Left lung (tissue), 10 donors: ENCODE measurements around the gene SEL1L3. TPM values are rescaled to one million over a fixed set of nuclear protein-coding genes. Genes with fewer than 3 reads are reported as not detected.

Experiments used
- ATAC-seq: fragments of 200-7000 bp; cut with Tn5 transposase; one replicate; pipeline ENCODE4 v1.9.1; 2020; ENCODE audit warnings: moderate library complexity
- DNase-seq, 4 donors: peaks; one replicate each; pipeline ENCODE4 v3.0.0-alpha.2; 2013 to 2020
- H3K27ac ChIP-seq, 2 donors: fragments of 200-600 bp; sonication (generic) in 1 of 2; one replicate each; pipeline versions ENCODE4 v1.5.0 to v1.8.0; 2020 to 2021
- H3K27me3 ChIP-seq, 2 donors: fragments of 200-600 bp; sonication (generic) in 1 of 2; one replicate each; pipeline versions ENCODE4 v1.5.0 to v1.8.0; 2020 to 2021
- H3K36me3 ChIP-seq, 2 donors: fragments of 200-600 bp; sonication (generic) in 1 of 2; one replicate each; pipeline versions ENCODE4 v1.5.0 to v1.8.0; 2020 to 2021
- H3K4me1 ChIP-seq, 2 donors: fragments of 200-600 bp; one replicate each; pipeline ENCODE4 v1.8.0; 2021
- H3K4me3 ChIP-seq, 2 donors: fragments of 200-600 bp; sonication (generic) in 1 of 2; one replicate each; pipeline versions ENCODE4 v1.5.0 to v1.8.0; 2020 to 2021; ENCODE audit warnings: mild to moderate bottlenecking in 1 of 2
- H3K9me3 ChIP-seq, 2 donors: fragments of 200-600 bp; sonication (generic) in 1 of 2; one replicate each; pipeline versions ENCODE4 v1.5.0 to v1.8.0; 2020 to 2021
- intact Hi-C, 2 donors: fragments of 100-400 bp; cut with DNase I; formaldehyde crosslinking; loops; one replicate each; pipeline versions ENCODE4 v1.11.2 to v1.14.2; 2022
- polyA plus RNA-seq, 6 donors: library from polyadenylated mRNA; unstranded; fragments of 120-200 nt; gene quantifications; one replicate each; pipeline ENCODE4 v1.2.1, GENCODE V29; 2013; ENCODE audit not compliant: insufficient read length in 6 of 6
- total RNA-seq, 2 donors: library from RNA; stranded (reverse); fragmentation: NEBNext Ultra II Directional; extraction: Animal tissue kit (Norgen Biotek cat#: 25700); gene quantifications; one replicate each; pipeline ENCODE4 v1.2.1, GENCODE V29; 2021
- TF ChIP-seq, protein P1 (sequence below), 2 donors: fragments of 200-600 bp; sonication (generic) in 1 of 2; IDR thresholded peaks; one replicate each; pipeline versions ENCODE4 v1.5.0 to v1.8.0; 2021; ENCODE audit warnings: antibody characterized with exemption in 2 of 2
- donor health status: DM: no; HTN: yes; CAD: no.
- donor health status: DM: no; HTN: no; CAD: no.

SEL1L3 gene
- total and polyA plus RNA-seq, 8 donors: 88.1 to 191 (median 114) TPM

DNA sequence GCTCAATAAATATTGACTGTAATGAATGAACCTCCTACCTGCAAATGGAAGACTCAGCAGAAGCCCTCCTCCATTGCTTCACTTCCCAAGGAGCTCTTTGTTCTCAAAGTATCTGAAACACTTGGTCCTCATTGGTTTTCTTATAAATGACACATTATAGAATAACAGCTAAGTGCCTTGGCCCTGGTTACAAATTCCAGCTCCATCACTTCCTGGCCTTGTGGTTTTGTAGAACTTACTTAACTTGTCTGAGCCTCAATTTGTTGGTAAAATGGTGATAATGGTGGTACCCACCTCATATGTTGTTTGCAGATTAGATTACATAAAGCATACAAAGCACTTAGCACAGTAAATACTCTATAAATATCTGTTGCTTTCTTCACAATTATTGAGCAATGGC lies 26.0 kb upstream of the SEL1L3 start:
- no peaks in the 10 kb centered on the region for H3K27me3 ChIP-seq
- DNase-seq: no peak
- no peaks in the 10 kb centered on the region for H3K36me3 ChIP-seq
- H3K4me3 ChIP-seq: no peak overlapping the region
- no peak for ATAC-seq
- peaks cover 5% of the 10 kb centered on the region in 2 donors for H3K4me1 ChIP-seq
- no peaks in the 10 kb centered on the region for H3K9me3 ChIP-seq
- TF ChIP-seq, protein P1, sequence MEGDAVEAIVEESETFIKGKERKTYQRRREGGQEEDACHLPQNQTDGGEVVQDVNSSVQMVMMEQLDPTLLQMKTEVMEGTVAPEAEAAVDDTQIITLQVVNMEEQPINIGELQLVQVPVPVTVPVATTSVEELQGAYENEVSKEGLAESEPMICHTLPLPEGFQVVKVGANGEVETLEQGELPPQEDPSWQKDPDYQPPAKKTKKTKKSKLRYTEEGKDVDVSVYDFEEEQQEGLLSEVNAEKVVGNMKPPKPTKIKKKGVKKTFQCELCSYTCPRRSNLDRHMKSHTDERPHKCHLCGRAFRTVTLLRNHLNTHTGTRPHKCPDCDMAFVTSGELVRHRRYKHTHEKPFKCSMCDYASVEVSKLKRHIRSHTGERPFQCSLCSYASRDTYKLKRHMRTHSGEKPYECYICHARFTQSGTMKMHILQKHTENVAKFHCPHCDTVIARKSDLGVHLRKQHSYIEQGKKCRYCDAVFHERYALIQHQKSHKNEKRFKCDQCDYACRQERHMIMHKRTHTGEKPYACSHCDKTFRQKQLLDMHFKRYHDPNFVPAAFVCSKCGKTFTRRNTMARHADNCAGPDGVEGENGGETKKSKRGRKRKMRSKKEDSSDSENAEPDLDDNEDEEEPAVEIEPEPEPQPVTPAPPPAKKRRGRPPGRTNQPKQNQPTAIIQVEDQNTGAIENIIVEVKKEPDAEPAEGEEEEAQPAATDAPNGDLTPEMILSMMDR (IDR thresholded peaks at IDR 0.05): no peak
- no peak overlapping the region for H3K27ac ChIP-seq
- intact Hi-C loops: no loop called here

DNA sequence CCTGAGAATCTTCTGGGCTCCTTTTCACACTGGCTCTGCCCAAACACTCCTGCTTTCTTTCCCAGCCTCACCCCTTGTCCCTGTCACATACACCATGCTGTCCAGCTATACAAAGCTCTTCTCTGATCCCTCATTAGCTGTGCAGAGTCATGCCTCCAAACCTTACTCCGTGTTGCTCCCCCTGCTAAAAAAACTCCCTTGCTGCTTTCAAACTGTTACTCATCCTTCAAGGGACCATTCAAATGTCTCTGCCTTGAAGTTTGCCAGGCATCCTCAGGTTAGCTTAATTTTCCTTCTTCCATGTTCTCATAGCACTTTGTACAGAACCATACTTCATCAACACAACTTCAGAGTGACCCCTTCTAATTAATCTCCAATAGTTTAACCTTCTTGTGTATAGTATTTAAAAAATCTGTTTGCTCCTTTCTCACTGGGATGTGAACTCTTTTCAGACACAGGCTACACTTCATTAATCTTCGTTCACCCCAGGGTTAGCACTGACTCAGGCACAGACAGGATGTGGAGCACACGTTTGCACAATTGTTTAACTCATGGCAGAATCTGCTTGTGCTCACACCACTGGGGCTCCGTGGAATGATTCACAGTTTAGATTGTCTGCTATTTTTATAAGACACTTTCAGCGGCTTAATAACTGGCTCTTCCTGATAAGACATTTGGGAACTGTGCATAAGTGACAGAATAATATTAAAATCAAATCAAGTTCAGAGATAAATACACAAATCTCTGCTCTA lies 21.4 kb upstream of the SEL1L3 start:
- Histone ChIP-seq H3K4me1 (peaks cover 9 to 10% of the 10 kb centered on the region in 2 donors), H3K27me3 (no peaks in the 10 kb centered on the region), H3K4me3 (no peak overlapping the region), H3K36me3 (no peaks in the 10 kb centered on the region), H3K27ac (no peak overlapping the region), H3K9me3 (no peaks in the 10 kb centered on the region)
- intact Hi-C loops: no loop called here
- DNase-seq: no peak
- TF ChIP-seq, protein P1 (IDR thresholded peaks at IDR 0.05): no peak
- peak; percentile 59 for ATAC-seq

DNA sequence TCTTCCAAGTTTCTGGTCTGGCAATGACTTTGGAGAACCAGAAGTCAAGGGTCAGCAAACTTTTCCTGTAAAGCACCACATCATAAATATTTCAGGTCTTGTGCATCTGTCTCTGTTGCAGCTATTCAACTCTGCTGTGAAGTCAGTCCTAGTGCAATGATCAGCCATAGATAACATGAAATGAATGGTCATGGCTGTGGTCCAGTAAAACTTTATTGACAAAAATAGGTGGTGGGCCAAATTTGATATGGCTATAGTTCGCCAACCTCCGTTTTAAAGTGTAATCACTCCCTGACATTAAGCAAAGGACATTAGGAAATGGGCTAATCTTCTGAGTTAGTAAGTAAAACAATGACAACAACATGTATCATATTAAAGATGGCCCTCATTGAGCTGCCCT lies 20.8 kb upstream of the SEL1L3 start:
- H3K9me3 ChIP-seq: no peaks in the 10 kb centered on the region
- no peaks in the 10 kb centered on the region for H3K36me3 ChIP-seq
- no peak overlapping the region for H3K4me3 ChIP-seq
- TF ChIP-seq, protein P1 (IDR thresholded peaks at IDR 0.05): no peak
- no peak overlapping the region for H3K27ac ChIP-seq
- intact Hi-C loops: no loop called here
- DNase-seq (no peak), ATAC-seq (no peak)
- H3K4me1 ChIP-seq: peaks cover 9 to 10% of the 10 kb centered on the region in 2 donors
- no peaks in the 10 kb centered on the region for H3K27me3 ChIP-seq

DNA sequence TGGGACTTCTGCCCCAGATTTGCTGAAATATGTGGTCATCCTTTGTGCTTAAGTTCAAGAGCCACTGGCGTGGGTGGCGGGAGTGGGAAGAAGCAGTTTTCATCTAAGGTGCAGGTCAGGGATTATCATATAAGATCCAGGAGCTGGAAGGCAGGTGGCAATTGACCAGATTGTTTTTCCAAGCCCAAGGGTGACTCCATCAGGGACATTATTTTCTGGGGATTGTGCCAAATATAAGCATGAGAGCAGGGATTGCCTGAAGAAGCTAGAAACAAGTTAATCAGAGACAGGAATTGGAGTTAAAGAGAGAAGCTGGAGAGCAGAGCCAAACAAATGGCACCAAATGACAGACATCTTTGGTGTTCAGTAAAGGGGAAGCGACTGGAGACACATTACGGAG lies 19.4 kb upstream of the SEL1L3 start:
- H3K36me3 ChIP-seq: no peaks in the 10 kb centered on the region
- peaks cover 9 to 10% of the 10 kb centered on the region in 2 donors for H3K4me1 ChIP-seq
- TF ChIP-seq, protein P1 (IDR thresholded peaks at IDR 0.05): no peak
- H3K27ac ChIP-seq: no peak overlapping the region
- no peaks in the 10 kb centered on the region for H3K27me3 ChIP-seq
- DNase-seq (no peak), ATAC-seq (no peak)
- H3K9me3 ChIP-seq: no peaks in the 10 kb centered on the region
- intact Hi-C loops: no loop called here
- no peak overlapping the region for H3K4me3 ChIP-seq

DNA sequence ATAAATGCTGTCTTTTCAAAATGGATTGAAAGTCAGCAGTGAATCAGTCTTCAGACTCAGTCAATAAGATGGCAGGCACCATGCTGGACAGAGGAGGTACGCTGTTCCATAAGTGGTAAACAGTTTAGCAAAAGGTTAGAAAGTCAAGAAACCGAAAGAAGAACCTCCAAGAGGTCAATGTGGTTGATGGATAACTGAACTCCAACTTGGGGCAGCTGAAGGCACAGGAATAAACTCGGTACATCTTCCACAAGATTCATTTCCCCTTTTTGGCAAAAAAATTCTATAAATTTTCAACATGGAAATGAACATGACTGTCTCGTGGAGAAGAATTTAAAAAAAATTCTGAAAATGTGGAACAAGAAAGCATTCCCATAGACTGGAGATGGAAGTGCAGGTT lies 18.4 kb upstream of the SEL1L3 start:
- TF ChIP-seq, protein P1 (IDR thresholded peaks at IDR 0.05): no peak
- Histone ChIP-seq H3K36me3 (no peaks in the 10 kb centered on the region), H3K4me3 (no peak overlapping the region), H3K9me3 (no peaks in the 10 kb centered on the region), H3K4me1 (peaks cover 9 to 10% of the 10 kb centered on the region in 2 donors), H3K27ac (no peak overlapping the region), H3K27me3 (no peaks in the 10 kb centered on the region)
- DNase-seq (no peak), ATAC-seq (no peak)
- intact Hi-C loops: no loop called here
